K562 (cell line): ENCODE measurements around the gene SLC12A9. TPM values are rescaled to one million over a fixed set of nuclear protein-coding genes. Genes with fewer than 3 reads are reported as not detected.

Experiments used
- ATF7 ChIP-seq: fragments of 450-650 bp; IDR thresholded peaks from 2 replicates; pipeline ENCODE4 v1.7.1; 2014; ENCODE audit warnings: mild to moderate bottlenecking, moderate library complexity
- CBX1 ChIP-seq: sonication (generic); IDR thresholded peaks from 2 replicates; pipeline ENCODE4 v1.6.1; 2016; ENCODE audit warnings: antibody characterized with exemption, low read depth, mild to moderate bottlenecking
- CCAR2 ChIP-seq: fragments of 200-400 bp; formaldehyde crosslinking; IDR thresholded peaks from 2 replicates; pipeline ENCODE4 v1.6.1; 2017; ENCODE audit warnings: mild to moderate bottlenecking, low read depth, low read length
- EP300 ChIP-seq: IDR thresholded peaks from 2 replicates; pipeline ENCODE4 v1.6.1; 2012; ENCODE audit warnings: low read length, improper control_type of control experiment
- HMGXB4 ChIP-seq: sonication (generic); formaldehyde crosslinking; IDR thresholded peaks from 2 replicates; pipeline ENCODE4 v1.8.1; 2023; ENCODE audit warnings: mild to moderate bottlenecking, missing genetic modification reagents
- HNRNPUL1 ChIP-seq: fragments of 200-400 bp; formaldehyde crosslinking; IDR thresholded peaks from 2 replicates; pipeline ENCODE4 v1.6.1; 2017; ENCODE audit warnings: low read length
- MGA ChIP-seq: fragments of 450-650 bp; IDR thresholded peaks from 2 replicates; pipeline ENCODE4 v1.6.1; 2016; ENCODE audit warnings: mild to moderate bottlenecking, moderate library complexity
- MTA2 ChIP-seq: fragments of 450-650 bp; IDR thresholded peaks from 2 replicates; pipeline ENCODE4 v1.6.1; 2016; ENCODE audit warnings: low read depth
- MYNN ChIP-seq, 2 experiments: sonication (generic); formaldehyde crosslinking in 1 of 2; IDR thresholded peaks; 2 replicates each; pipeline versions ENCODE4 v1.5.0 to v1.6.1; 2016 to 2020; ENCODE audit warnings: antibody characterized with exemption in 1 of 2, missing genetic modification reagents in 1 of 2
- POLR2AphosphoS5 ChIP-seq: IDR thresholded peaks from 2 replicates; pipeline ENCODE4 v1.6.1; 2011; ENCODE audit warnings: mild to moderate bottlenecking, low read depth, low read length, moderate library complexity; ENCODE audit not compliant: control insufficient read depth, insufficient read depth
- RHOXF2B ChIP-seq: fragments of 250-450 bp; sonication (Bioruptor Pico); conservative IDR thresholded peaks from 2 replicates; pipeline ENCODE4 v1.5.1; 2021
- SMAD1 ChIP-seq: fragments of 150-350 bp; IDR thresholded peaks from 2 replicates; pipeline ENCODE4 v1.6.1; 2014; ENCODE audit warnings: low read length, low read depth; ENCODE audit not compliant: partially characterized antibody
- SP1 ChIP-seq: sonication (generic); formaldehyde crosslinking; IDR thresholded peaks from 2 replicates; pipeline ENCODE4 v1.8.1; 2022; ENCODE audit warnings: mild to moderate bottlenecking, missing genetic modification reagents
- SREBF1 ChIP-seq: fragments of 150-350 bp; IDR thresholded peaks from 2 replicates; pipeline ENCODE4 v1.6.1; 2014; ENCODE audit warnings: antibody characterized with exemption, low read depth, low read length, borderline replicate concordance
- ZNF224 ChIP-seq: sonication (generic); formaldehyde crosslinking; IDR thresholded peaks from 2 replicates; pipeline ENCODE4 v1.8.0; 2022; ENCODE audit warnings: mild to moderate bottlenecking, missing genetic modification reagents
- ZNF57 ChIP-seq: fragments of 450-650 bp; formaldehyde crosslinking; IDR thresholded peaks from 2 replicates; pipeline ENCODE4 v1.4.0; 2020; ENCODE audit warnings: mild to moderate bottlenecking, moderate library complexity
- polyA plus RNA-seq, 8 experiments: library from polyadenylated mRNA; depleted of rRNA in 4 of 8; stranded (reverse) in 5 of 8; unstranded in 3 of 8; fragments of >200 nt; fragmentation: Nextera tagmentation in 2 of 8; fragmentation: Illumina TruSeq in 1 of 8; extraction: Ambion mirVana in 2 of 8; extraction: Trizol in 1 of 8; gene quantifications; 2 replicates each; pipeline versions ENCODE4 v1.2.1 to v1.2.3, GENCODE V29; 2011 to 2014; ENCODE audit warnings: inconsistent platforms in 1 of 8, missing spikeins in 1 of 8
- total RNA-seq, 7 experiments: library from RNA; depleted of rRNA in 6 of 7; stranded (reverse); fragments of >200 nt in 6 of 7; fragmentation: Illumina TruSeq in 2 of 7; extraction: Trizol in 2 of 7; gene quantifications; 2 replicates each; pipeline versions ENCODE4 v1.2.1 to v1.2.3, GENCODE V29; 2011 to 2021; ENCODE audit warnings: low replicate concordance in 1 of 7

SLC12A9 gene
- total and polyA plus RNA-seq, 9 of the 15 experiments (the other 6 are each of a cell fraction or from before 2014, with no cell fraction given): 0.06 to 20.2 (median 10.7) TPM

- TF ChIP-seq CBX1 (peak; percentile 74; the same call in 1 of the 2 replicates), ATF7 (peak; percentile 81), ZNF57 (CRISPR knock-in tag) (no peak), RHOXF2B (CRISPR knock-in tag) (no peak), MGA (peak; percentile 96), HMGXB4 (CRISPR knock-in tag) (no peak), HNRNPUL1 (no peak), SP1 (peak; percentile 60), SMAD1 (peak; percentile 29), SREBF1 (no peak), ZNF224 (CRISPR knock-in tag) (no peak), EP300 (no peak), POLR2AphosphoS5 (peak; percentile 32; the same call in 1 of the 2 replicates), MTA2 (no peak), MYNN (IDR thresholded peaks at IDR 0.05) (no peak), MYNN (CRISPR knock-in tag; IDR thresholded peaks at IDR 0.05) (no peak), CCAR2 (no peak)
These were observed 15.2 kb upstream of the SLC12A9 start (continued) for GRCh38 chr7:100837099-100837836.
